Activated T-helper 2 cell treated with anti-CD3 and anti-CD28 coated beads, Interferon-gamma antibody, Interleukin-2, Interleukin-4, amounts not matched to agents 10 μg/mL and 5 μg/mL and 100 μg/mL, durations not matched to agents 14 hours and 24 hours and 36 hours (primary cell): ENCODE data around the gene TMEM184B. TPM values are rescaled to one million over a fixed set of nuclear protein-coding genes. Genes with fewer than 3 reads are reported as not detected.

Source experiments
- DNase-seq: peaks from one replicate; pipeline ENCODE4 v3.0.0; 2021; ENCODE audit warnings: low spot score
- H3K27ac Mint-ChIP-seq: one replicate; pipeline ENCODE4 v1.8.0; 2021; ENCODE audit warnings: mixed read lengths
- H3K27me3 Mint-ChIP-seq: one replicate; pipeline ENCODE4 v1.8.0; 2021; ENCODE audit warnings: low read depth, mixed read lengths
- H3K36me3 Mint-ChIP-seq: one replicate; pipeline ENCODE4 v1.8.0; 2021; ENCODE audit warnings: low read depth, mixed read lengths
- H3K4me1 Mint-ChIP-seq: one replicate; pipeline ENCODE4 v1.8.0; 2021; ENCODE audit warnings: low read depth, mixed read lengths
- H3K4me3 Mint-ChIP-seq: one replicate; pipeline ENCODE4 v1.8.0; 2021; ENCODE audit warnings: low read depth, mild to moderate bottlenecking, moderate library complexity, mixed read lengths
- H3K9me3 Mint-ChIP-seq: one replicate; pipeline ENCODE4 v1.8.0; 2021; ENCODE audit warnings: mixed read lengths
- intact Hi-C: fragments of 100-400 bp; cut with micrococcal nuclease; formaldehyde crosslinking; loops from one replicate; pipeline ENCODE4 v1.15.1; 2023
- total RNA-seq: library from RNA; stranded (reverse); gene quantifications from 2 replicates; pipeline ENCODE4 v1.2.3, GENCODE V29; 2022

TMEM184B gene
- total RNA-seq, 1 donor from 2014 or later = 34.8 TPM

- H3K4me3 Mint-ChIP-seq = no peak overlapping the region
- H3K9me3 Mint-ChIP-seq = no peaks in the 10 kb centered on the region
- no peak overlapping the region for H3K27ac Mint-ChIP-seq
- intact Hi-C loops = no loop called here
- no peak for DNase-seq
- peaks cover 2% of the 10 kb centered on the region for H3K4me1 Mint-ChIP-seq
- peaks cover 12% of the 10 kb centered on the region for H3K36me3 Mint-ChIP-seq
- H3K27me3 Mint-ChIP-seq = no peaks in the 10 kb centered on the region
These were observed 14.3 kb upstream of the TMEM184B start for GRCh38 chr22:38286915-38287669.

- Mint-ChIP-seq H3K27me3 (no peaks in the 10 kb centered on the region), H3K36me3 (peaks cover 4% of the 10 kb centered on the region), H3K27ac (no peak overlapping the region), H3K4me3 (no peak overlapping the region), H3K9me3 (no peaks in the 10 kb centered on the region), H3K4me1 (peaks cover 2% of the 10 kb centered on the region)
- intact Hi-C loops = no loop called here
- no peak for DNase-seq
These were observed 12.2 kb upstream of the TMEM184B start for GRCh38 chr22:38285018-38285417.

- no peaks in the 10 kb centered on the region for H3K9me3 Mint-ChIP-seq
- no peak overlapping the region for H3K27ac Mint-ChIP-seq
- DNase-seq = no peak
- no peaks in the 10 kb centered on the region for H3K27me3 Mint-ChIP-seq
- peaks cover 2% of the 10 kb centered on the region for H3K4me1 Mint-ChIP-seq
- no peak overlapping the region for H3K4me3 Mint-ChIP-seq
- intact Hi-C loops = no loop called here
- peaks cover 4% of the 10 kb centered on the region for H3K36me3 Mint-ChIP-seq
These were observed 11.2 kb upstream of the TMEM184B start for GRCh38 chr22:38284042-38284402.

GRCh38 chr22:38282397-38282796 is 9.6 kb upstream of the TMEM184B start:
- no peak overlapping the region for H3K4me3 Mint-ChIP-seq
- intact Hi-C loops = no loop called here
- no peaks in the 10 kb centered on the region for H3K4me1 Mint-ChIP-seq
- no peak overlapping the region for H3K27ac Mint-ChIP-seq
- H3K9me3 Mint-ChIP-seq = no peaks in the 10 kb centered on the region
- DNase-seq = no peak
- no peaks in the 10 kb centered on the region for H3K36me3 Mint-ChIP-seq
- no peaks in the 10 kb centered on the region for H3K27me3 Mint-ChIP-seq

GRCh38 chr22:38276166-38276565 is 3.4 kb upstream of the TMEM184B start:
- Mint-ChIP-seq H3K27ac (no peak overlapping the region), H3K9me3 (no peaks in the 10 kb centered on the region), H3K36me3 (no peaks in the 10 kb centered on the region), H3K4me1 (peaks cover 18% of the 10 kb centered on the region), H3K4me3 (no peak overlapping the region), H3K27me3 (peaks cover 4% of the 10 kb centered on the region)
- intact Hi-C loops = no loop called here
- no peak for DNase-seq

- Mint-ChIP-seq H3K9me3 (no peaks in the 10 kb centered on the region), H3K4me1 (peaks cover 29% of the 10 kb centered on the region), H3K4me3 (peak overlapping the region; percentile 86), H3K27ac (peak overlapping the region; percentile 81), H3K27me3 (peaks cover 4% of the 10 kb centered on the region), H3K36me3 (no peaks in the 10 kb centered on the region)
- intact Hi-C loops = loop anchor here (5.0 kb wide), 1 partner anchor 44 kb away; the partner anchor contains the start of gene CSNK1E
- no peak for DNase-seq
These were observed 471 bp upstream of the TMEM184B start for GRCh38 chr22:38273135-38273826.

- Mint-ChIP-seq H3K36me3 (no peaks in the 10 kb centered on the region), H3K27me3 (peaks cover 4% of the 10 kb centered on the region), H3K4me3 (peak overlapping the region; percentile 84), H3K27ac (no peak overlapping the region), H3K4me1 (peaks cover 36% of the 10 kb centered on the region), H3K9me3 (no peaks in the 10 kb centered on the region)
- DNase-seq = no peak
- intact Hi-C loops = loop anchor here (5.0 kb wide), 1 partner anchor 45 kb away; the partner anchor contains the start of gene CSNK1E
These were observed 860 bp downstream of the TMEM184B start for GRCh38 chr22:38271927-38272372.

- H3K9me3 Mint-ChIP-seq = no peaks in the 10 kb centered on the region
- H3K36me3 Mint-ChIP-seq = no peaks in the 10 kb centered on the region
- peaks cover 43% of the 10 kb centered on the region for H3K4me1 Mint-ChIP-seq
- intact Hi-C loops = loop anchor here (5.0 kb wide), 1 partner anchor 46 kb away; the partner anchor contains the start of gene CSNK1E
- no peak overlapping the region for H3K27ac Mint-ChIP-seq
- H3K4me3 Mint-ChIP-seq = peak overlapping the region; percentile 7
- no peak for DNase-seq
- H3K27me3 Mint-ChIP-seq = peaks cover 4% of the 10 kb centered on the region
These were observed 1.7 kb downstream of the TMEM184B start for GRCh38 chr22:38271101-38271500.

GRCh38 chr22:38270091-38270992 is 2.5 kb downstream of the TMEM184B start:
- no peak for DNase-seq
- no peaks in the 10 kb centered on the region for H3K36me3 Mint-ChIP-seq
- H3K9me3 Mint-ChIP-seq = no peaks in the 10 kb centered on the region
- H3K4me3 Mint-ChIP-seq = peak overlapping the region; percentile 40
- peaks cover 4% of the 10 kb centered on the region for H3K27me3 Mint-ChIP-seq
- intact Hi-C loops = loop anchor here (5.0 kb wide), 1 partner anchor 47 kb away; the partner anchor contains the start of gene CSNK1E
- H3K27ac Mint-ChIP-seq = no peak overlapping the region
- H3K4me1 Mint-ChIP-seq = peaks cover 43% of the 10 kb centered on the region

GRCh38 chr22:38269466-38269865 is 3.3 kb downstream of the TMEM184B start:
- intact Hi-C loops = no loop called here
- H3K4me3 Mint-ChIP-seq = no peak overlapping the region
- H3K27me3 Mint-ChIP-seq = no peaks in the 10 kb centered on the region
- H3K4me1 Mint-ChIP-seq = peaks cover 45% of the 10 kb centered on the region
- no peaks in the 10 kb centered on the region for H3K9me3 Mint-ChIP-seq
- no peak overlapping the region for H3K27ac Mint-ChIP-seq
- H3K36me3 Mint-ChIP-seq = no peaks in the 10 kb centered on the region
- no peak for DNase-seq

- Mint-ChIP-seq H3K4me3 (no peak overlapping the region), H3K36me3 (no peaks in the 10 kb centered on the region), H3K9me3 (no peaks in the 10 kb centered on the region), H3K27ac (peak overlapping the region; percentile 77), H3K27me3 (no peaks in the 10 kb centered on the region), H3K4me1 (peaks cover 39% of the 10 kb centered on the region)
- DNase-seq = peak; percentile 56
- intact Hi-C loops = no loop called here
These were observed 5.7 kb downstream of the TMEM184B start for GRCh38 chr22:38267086-38267485.

- Mint-ChIP-seq H3K27ac (peak overlapping the region; percentile 77), H3K27me3 (no peaks in the 10 kb centered on the region), H3K9me3 (no peaks in the 10 kb centered on the region), H3K4me3 (no peak overlapping the region), H3K4me1 (peaks cover 32% of the 10 kb centered on the region), H3K36me3 (no peaks in the 10 kb centered on the region)
- no peak for DNase-seq
- intact Hi-C loops = no loop called here
These were observed 6.7 kb downstream of the TMEM184B start for GRCh38 chr22:38266120-38266519.
